ENCODE results near the gene RUNX2.
A peak's percentile ranks its signal among the peaks of the same experiment; 100 is the strongest.

Gene RUNX2

DNA sequence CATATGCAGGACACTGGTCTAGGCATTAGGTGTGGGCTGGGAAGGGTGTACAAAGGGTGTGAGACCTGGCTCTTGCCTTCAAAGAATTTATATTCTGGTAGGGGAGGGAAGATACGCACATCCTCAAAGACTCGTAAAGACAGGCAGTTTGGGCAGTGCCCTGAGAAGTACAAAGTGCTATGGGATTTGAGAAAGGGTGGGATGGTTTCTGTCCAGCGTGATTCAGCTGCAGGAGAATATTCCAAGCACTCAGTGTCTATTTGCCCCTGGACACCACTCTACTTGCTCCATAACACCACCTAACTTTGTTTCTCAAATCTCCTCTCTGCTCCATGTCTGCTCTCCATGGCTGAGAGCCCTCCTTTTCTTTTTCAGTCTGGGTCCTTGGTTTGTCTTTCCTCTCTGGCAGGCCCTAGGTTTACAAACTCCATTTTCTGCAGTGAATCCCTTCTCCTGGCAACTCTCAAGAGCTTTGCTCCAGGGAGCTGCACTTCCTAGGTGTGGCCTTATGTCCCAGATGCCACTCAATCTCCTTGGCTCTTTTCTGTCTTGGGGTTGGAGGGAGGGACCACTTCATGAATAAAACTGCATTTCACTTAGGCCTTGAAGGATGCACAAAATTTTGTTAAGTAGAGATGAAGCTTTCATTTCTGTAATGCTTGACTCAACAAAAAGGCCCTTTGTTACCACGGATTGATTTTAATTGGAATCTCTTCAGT, 377.2 kb downstream of the RUNX2 start:
- DNase-seq (ENCODE audit: low read depth) = no peak

DNA sequence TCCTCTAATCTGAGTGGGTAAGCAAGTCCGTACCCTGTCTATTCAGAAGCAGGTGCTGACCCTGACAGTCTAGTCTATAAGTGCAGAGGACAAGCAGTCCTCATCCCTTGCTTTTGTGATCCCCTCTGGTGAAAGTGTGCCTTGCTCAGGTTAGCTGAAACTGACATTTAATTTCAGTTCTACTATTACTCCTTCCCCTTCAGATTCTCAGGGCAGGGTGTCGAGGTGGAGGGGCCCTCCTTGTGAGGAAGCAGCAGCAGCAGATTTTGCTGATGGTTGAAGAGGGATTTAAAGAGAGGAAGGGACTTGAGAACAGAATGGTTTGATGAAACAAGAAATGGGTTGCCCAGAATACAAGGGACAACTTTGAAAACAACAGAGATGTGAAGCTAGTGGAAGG, 378.2 kb downstream of the RUNX2 start:
- DNase-seq (ENCODE audit: low read depth) = no peak

GRCh38 chr6:45707176-45707575, 379.0 kb downstream of the RUNX2 start:
- DNase-seq (ENCODE audit: low read depth) = no peak

GRCh38 chr6:45709781-45710220, 381.7 kb downstream of the RUNX2 start:
- peak; percentile 38 for DNase-seq (ENCODE audit: low read depth)

DNA sequence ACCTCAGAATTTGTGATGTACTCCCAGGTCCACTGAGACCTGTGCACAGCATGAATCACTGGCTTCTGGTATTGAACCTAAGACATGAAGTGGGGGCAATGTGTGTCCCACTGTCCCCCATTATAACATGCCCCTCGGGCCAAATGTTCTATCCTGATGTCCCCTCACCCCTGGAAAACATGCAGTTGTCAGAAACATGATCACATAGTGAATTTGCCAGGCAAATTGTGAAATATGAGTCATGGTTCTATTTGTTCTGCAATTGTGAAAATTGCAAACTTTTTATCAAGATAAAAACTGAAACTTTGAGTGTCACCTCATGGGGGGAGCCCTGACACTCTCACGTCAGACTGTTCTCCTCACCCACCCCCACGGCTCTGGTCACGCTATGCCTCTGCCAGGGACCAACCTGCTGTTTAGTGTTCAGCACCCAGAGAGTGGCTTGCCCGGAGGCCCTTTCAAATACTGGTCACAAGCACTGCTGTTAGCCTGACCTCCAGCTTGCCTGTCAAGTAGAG, 382.2 kb downstream of the RUNX2 start:
- DNase-seq (ENCODE audit: low read depth) = peak; percentile 84

- no peak for DNase-seq (ENCODE audit: low read depth)
Measured at GRCh38 chr6:45712076-45712475, 383.9 kb downstream of the RUNX2 start.

GRCh38 chr6:45712786-45713185, 384.7 kb downstream of the RUNX2 start:
- DNase-seq (ENCODE audit: low read depth) = no peak

Data from activated T-cell treated with anti-CD3 and anti-CD28 coated beads for 24 hours (primary cell).